HFF-Myc (cell line): ENCODE measurements around the gene PDE11A.
A peak's percentile ranks its signal among the peaks of the same experiment; 100 is the strongest.

Source experiments
- DNase-seq: peaks from one replicate; pipeline ENCODE4 v3.0.0-alpha.2; 2011; ENCODE audit warnings: low read depth; ENCODE audit errors: extremely low read depth
- H3K4me3 ChIP-seq: replicated peaks from 2 replicates; pipeline ENCODE4 v1.5.1; 2011; ENCODE audit warnings: low read depth, mild to moderate bottlenecking, control low read depth, low read length
- CTCF ChIP-seq: IDR thresholded peaks from 2 replicates; pipeline ENCODE4 v1.5.1; 2012; ENCODE audit warnings: mild to moderate bottlenecking, low read depth, low read length, control low read depth; ENCODE audit errors: missing control alignments

Gene PDE11A

DNA sequence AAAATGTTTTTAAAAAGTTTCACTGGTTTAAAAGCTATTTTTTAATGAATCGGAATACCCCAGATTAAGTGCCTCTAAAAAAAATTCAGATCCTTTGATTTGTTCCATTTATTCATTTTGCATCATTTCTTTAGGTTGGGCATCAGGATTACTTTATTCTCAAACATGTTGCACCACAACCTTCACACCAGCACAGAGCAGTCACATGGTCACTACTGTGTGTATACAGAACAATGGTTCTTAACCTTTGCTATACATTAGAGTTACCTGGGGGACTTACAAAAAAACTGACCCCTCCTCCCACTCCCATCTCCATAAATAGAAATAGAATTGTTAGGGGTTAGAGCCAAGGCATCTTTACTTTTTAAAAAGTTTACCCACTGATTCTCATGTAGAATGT lies 461.8 kb downstream of the PDE11A start:
- no peak overlapping the region for H3K4me3 ChIP-seq
- TF ChIP-seq CTCF = no peak
- no peak for DNase-seq

GRCh38 chr2:177606636-177607035 lies 465.9 kb downstream of the PDE11A start:
- no peak for DNase-seq
- no peak for TF ChIP-seq CTCF
- no peak overlapping the region for H3K4me3 ChIP-seq

GRCh38 chr2:177604271-177605065 lies 468.1 kb downstream of the PDE11A start:
- peak; percentile 36 for DNase-seq
- no peak overlapping the region for H3K4me3 ChIP-seq
- peak; percentile 63 for TF ChIP-seq CTCF

DNA sequence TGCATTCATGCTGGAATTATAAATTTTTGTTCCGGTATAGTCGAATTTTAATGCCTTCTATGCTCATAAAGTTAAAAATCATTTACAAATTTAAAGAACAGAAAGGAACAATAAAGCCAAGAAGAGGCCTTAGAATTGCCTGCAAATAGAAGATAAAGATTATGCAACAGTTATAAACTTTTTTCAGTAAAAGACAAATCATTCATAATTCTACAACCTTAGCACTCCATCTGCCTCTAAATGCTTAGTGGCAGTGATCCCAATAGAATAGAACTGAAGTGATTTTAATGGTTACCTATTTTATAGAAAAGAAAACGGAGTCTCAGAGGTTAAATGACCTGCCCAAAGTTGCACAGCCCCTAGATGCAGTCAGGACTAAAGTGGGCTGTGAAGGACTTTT lies 468.8 kb downstream of the PDE11A start:
- TF ChIP-seq CTCF = no peak
- DNase-seq = no peak
- no peak overlapping the region for H3K4me3 ChIP-seq

DNA sequence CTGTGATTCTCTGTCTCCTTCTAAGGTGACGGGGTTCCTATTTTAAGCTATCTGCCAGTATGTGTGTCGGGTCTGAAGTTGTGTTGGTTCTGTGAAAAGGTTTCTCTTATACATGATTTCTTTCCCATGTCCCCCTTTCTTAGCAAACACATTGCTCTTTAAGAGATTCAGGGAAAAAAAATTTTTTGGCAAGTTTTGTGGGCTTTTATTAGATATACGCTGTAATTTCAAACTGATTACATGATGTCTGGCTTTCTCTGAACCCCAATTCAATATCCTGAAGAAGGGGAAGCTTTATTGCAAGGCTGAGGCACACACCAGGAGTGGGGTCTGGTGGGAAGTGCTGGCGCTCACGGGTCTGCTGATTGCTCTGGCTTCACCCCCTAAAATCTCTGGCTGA lies 469.4 kb downstream of the PDE11A start:
- DNase-seq = no peak
- no peak for TF ChIP-seq CTCF
- H3K4me3 ChIP-seq = no peak overlapping the region

GRCh38 chr2:177602611-177603164 lies 469.9 kb downstream of the PDE11A start:
- no peak for DNase-seq
- no peak for TF ChIP-seq CTCF
- H3K4me3 ChIP-seq = no peak overlapping the region

DNA sequence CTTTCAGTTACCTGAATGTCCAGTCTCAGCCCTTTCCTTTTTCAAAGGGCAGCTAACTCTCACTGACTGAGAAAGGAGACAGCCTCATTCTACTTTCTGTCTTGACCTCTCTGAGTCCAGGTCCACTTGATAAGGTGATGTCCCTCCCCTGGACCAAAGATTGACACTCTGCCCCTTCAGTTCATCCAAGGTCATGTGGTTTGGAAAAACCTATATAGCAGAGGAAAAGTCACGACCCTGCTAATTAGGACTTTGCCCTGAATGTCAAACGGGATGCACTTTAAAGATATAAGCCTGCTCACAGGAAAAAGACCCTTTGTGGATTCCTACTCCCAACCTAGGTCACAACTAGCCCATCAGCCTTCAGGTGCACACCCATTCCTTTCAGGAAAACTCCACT lies 471.7 kb downstream of the PDE11A start:
- no peak overlapping the region for H3K4me3 ChIP-seq
- DNase-seq = no peak
- no peak for TF ChIP-seq CTCF
